HG03565 (cell line): ENCODE measurements around the gene NALCN.

Experiments used
- ATAC-seq: cut with Tn5 transposase; IDR thresholded peaks from one replicate; pipeline ENCODE4 v1.9.1; 2021; ENCODE audit warnings: mild to moderate bottlenecking, moderate library complexity; ENCODE audit not compliant: unreplicated experiment

NALCN gene

DNA sequence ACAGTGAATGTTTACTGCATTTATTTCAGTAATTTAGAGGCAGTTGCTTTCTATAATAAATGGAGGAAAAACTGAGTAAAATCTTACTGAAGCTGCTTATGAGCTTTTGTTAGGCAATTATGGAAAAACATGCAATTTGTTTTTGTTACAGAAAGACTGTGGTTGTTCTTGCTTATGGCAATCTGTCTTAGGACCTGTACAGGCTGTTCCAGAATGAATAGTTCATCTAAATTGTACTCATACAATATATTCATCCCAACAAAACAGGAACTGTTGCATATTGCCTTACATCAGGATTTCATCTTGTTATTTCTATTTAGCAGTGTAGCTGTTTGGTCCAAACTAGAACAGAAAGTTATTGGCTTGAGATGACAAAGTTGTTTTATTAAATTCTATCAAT, 199.2 kb downstream of the NALCN start:
- ATAC-seq, result no peak

DNA sequence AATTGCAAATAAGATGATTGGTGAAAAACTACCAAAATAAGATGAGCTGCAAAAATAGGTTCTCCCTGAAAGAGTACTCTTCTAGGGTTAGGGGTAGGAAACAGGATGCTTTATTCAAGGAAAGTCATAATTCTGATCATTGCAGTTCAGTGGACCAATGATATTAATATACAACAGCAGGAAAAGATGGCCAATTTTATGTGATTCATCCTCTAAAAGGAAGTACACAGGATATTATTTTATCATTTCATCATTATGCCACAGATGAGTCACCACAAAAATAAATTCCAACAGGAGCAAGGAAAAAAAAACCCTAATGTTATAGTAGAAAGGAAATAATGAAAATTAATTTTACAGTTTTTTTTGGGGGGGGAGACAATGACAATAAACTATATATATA, 205.0 kb downstream of the NALCN start:
- no peak for ATAC-seq

DNA sequence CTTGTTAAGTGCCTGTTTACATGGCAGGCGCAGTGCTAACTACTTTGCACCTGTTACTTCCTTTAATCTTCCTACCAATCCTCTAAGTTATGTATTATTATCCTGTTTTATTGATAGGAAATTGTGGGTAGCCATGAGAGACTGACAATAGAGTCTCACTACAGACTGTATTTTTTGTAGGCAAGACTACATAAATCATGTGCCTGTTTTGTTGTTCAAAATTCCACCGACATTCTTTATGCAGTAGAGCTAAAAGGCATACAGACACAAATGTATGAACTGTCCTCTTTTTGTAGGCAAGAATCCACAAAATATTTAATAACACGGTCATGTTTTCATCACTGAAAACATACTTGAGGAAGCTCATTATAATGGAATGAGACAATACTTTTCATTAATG, 205.5 kb downstream of the NALCN start:
- ATAC-seq, result no peak

DNA sequence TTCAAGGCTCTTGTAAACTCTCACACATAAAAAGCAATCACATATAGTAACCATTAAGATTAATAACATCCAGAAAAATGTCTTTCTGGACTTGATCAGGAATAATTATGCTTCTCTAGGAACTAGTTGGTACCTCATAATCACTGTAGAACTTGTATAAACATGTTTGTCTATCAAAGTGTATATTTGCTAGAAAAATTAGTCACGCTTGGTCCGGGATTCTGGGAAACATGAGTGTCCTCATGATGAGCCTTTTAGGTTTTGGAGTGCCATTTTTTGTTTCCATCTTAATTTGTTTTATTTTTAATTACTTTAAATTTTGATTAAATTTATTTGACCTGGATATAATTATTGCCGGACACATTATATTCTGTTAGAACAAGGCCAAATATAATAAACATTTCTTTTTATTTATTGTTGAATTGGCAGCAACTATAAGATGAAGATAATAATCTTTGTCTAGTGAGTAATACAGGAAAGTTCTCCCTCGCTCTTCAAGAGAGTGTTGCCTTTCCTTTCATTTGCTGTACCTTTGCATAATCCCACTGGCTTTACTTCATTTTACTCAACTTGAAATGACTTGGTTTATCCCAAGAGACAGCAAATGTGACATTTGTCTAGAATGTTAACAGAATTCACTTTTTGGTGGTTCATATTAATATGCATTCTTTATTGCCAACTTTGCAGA, 207.0 kb downstream of the NALCN start:
- ATAC-seq, result no peak

DNA sequence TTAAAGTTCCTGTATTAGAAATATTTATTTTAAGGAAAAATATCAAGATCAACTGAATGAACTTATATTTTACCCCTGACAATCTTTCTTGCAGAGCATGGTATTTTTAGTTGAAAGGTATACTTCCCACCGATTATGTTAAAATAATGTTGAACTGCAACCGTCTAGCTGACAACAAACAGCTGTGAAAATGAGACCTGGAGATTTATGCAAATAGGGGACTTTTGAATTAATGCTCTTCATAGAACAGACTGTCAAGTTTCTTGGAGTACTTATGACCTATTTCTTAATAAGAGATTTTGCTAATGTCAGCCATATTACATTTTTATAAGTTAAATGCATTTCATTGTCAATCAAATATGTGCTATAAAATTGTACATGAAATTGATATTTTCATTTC, 210.9 kb downstream of the NALCN start:
- no peak for ATAC-seq

DNA sequence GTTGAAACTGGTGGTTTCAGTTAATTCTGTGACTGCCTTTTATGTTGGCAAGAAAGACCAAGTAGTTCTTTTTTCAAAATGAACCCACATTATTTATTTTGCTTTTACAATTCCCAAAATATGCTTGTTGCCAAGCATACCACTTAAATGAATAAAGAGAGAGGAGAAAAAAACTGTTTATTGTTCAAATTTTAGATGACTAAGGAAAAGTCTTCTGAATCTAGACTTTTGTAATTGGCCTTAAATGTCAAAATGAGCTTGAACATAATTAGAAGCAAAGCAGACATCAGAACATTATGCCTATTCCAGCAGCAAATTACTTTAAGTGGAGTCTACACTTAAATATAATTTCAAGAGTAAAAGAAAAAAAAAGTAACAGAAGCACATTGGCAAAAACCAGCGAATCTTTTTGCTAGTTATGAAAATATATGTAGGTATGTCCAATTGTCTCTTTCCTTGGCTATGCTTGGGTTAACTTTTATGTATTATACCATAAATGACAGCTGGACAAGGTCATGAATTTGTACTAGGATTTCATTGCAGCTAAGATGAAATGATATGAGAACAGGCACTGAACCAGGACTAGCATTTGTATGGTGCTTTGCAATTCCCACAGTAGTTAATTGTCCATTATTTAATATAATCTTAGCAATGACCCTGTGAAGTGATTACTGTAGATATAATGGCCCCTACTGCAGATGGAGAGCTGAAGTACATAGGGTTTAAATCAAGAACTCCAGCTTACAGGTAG, 211.9 kb downstream of the NALCN start:
- no peak for ATAC-seq

DNA sequence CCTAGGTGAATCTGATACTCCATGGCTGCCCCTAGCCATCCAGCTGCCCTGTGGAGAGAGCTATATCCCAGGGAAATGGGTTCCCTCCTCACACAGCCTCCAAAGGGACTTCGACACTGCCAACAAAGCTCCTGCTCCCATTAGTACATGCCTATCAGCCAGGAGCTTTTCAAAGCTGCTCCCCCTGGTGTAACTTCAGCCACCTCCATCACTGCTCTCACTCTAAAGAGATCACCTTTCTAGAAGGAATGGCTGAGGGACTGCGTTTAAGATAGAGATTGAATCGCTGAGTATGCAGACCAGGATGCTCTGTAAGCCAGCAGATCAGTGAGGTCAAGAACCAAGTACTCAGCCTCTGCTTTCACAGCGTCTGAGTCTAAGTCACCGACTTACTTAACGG, 213.7 kb downstream of the NALCN start:
- no peak for ATAC-seq

DNA sequence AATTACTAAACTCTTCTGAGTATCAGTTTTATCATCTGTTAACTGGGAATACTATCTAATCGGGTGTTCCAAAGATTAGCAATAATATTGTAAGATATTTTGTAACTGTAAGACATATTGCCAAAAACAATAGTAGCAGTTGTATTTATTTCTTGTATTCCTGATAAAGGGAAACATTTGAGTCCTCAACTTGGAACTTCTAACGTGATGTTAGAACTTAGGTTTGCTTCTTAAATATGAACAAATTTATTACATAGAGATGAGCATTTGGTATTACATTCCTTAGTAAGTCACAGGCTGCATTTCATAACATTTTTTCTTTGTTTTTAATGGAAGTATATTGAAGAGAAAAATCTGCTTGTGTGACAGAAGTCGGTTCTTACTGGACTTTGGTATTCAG, 225.3 kb downstream of the NALCN start:
- no peak for ATAC-seq

DNA sequence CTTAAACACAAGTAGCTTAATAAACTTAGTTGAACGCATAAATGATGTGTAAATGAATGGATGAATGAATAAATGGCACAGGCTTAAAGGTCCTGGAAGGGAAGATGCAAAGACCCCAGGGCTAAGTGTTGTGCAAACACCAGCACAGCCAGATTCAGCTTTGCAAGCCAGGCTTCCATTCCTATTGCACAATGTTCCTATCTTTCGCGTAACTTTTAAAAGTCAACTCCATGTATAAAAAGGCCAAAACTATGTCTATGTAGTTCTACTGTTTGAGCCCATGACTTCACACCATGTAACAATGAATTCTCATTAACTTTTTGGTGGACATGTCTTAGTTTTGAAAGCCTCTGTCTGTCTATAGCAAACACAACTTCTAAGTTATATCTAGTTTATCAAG, 226.0 kb downstream of the NALCN start:
- ATAC-seq, result no peak

DNA sequence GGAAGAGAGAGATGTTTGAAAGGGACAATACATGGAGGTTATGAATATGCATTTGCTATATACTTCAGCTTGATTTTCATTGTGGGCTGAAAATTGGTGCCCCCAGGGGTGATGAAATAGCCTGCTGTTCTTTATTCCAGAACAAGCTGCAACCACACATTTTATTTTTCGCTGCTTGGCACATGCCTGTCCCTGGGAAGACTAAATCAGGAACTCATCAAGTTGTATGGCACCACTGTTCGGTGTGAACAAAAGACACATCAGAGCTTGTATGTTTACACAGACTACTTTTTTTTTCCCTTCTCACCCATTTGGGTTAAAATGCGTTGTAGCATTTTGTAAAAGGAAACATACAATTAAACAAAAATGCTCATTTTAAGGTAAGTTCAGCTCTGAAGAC, 230.7 kb downstream of the NALCN start:
- ATAC-seq, result no peak

DNA sequence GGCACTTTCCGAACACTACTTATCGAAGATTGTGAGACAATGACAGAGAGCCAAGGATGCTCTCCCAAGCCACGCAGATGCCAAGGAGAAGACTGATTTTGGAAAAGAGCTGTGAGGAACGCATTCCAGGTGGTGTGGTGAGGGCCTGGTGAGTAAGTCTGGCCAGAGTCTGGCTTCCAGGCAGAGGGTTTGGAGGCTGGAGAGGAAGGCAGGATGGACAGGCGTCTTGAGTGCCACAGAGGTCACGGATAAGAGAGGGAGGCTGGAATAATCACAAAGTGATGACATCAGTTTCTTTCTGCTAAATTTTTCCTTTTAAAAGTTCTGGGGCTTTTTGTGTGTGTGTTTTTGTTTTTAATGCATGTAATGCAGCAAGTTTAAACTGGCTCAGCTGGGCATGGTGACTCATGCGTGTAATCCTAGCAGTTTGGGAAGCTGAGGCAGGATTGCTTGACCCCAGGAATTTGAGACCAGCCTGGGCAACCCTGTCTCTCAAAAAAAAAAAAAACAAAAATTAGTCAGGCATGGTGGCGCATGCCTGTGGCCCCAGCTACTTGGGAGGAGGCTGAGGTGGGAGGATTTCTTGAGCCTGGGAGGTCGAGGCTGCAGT, 235.1 kb downstream of the NALCN start:
- no peak for ATAC-seq

DNA sequence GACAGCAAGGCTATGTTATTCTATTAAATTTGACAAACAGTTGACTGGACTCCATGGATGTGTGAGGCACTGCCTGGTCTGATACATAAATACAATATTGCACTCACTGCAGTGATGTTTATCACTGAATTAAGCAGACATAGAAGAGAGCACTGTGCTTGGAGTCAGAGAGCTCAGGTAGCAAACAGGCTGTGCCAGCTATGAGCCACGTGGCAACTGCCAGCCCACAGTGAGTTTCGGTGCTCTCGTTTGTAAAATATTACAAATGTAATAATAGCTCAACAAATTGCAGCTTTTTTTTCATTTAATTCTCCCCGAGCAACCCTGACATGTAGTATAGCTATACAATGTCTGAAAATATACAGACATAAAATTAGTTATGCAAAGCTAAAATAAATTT, 237.3 kb downstream of the NALCN start:
- ATAC-seq, result no peak

DNA sequence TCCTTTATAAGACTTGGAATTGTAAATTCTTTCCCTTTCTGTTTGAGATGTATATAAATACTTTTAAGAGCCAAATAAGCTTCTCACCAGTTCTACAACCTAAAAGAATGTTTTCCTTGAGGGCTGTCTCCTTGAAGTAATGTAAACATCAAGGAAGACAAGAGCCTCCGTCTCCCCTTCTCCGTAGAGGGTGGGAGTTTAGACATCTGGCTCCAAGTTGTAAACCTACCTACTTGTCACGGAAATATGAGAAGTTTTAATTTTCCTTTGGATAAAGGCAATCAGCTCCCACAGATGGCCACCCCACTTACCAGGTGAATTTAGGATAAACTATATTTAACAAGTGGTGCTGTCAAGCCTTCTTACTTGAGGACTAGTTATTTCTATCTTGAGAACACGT, 237.9 kb downstream of the NALCN start:
- no peak for ATAC-seq

DNA sequence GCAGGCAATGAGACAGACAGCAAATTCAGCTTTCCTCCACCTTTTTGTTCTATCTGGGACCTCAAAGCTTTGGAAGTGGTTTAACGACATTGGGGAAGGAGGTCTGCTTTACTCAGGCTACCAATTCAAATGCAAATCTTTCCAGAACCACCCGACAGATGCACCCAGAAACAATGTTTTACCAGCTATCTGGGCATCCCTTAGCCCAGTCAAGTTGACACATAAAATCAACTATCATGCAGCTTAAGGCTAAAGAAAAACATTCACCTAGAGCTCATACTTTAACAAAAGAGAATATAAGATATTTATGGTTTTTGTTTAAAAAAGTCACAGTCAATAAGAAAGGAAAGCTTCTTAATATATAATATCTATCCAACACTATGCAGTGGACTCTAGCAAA, 246.0 kb downstream of the NALCN start:
- ATAC-seq, result no peak

DNA sequence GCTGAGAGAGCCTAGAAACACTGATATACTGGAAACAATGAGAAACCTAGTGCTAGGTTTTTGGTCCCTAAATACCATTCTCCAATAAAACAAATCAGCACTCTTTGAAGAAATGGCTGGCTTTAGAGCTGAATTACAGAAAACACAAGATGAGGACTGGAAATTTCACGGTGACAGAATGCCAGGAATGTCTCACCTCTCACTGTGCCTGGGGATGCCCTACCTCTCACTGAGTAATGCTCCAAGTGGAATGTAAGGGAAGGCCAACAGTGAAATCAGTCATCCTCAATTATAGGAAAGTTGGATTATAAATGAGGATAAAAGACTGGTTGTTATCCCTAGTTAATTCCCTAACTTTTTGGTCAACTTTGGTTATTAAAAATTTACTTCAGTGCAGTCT, 259.0 kb downstream of the NALCN start:
- no peak for ATAC-seq

DNA sequence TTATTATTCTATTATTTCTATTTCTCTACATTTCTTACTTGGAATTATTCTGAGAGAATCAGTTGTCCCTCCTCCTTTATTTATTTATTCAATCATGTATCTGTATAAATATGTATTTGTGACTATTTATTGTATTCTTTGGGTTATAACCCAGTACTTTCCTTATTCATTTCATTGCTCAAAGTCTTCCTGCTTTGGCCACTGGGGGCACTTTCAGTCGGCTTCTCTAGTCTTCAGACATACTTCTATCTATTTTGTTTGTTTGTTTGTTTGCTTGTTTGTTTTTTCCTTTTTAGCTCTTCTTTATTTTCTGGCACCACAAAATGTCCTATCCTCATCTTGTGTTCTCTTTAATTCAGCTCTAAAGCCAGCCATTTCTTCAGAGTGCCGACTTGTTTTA, 260.4 kb downstream of the NALCN start:
- no peak for ATAC-seq

DNA sequence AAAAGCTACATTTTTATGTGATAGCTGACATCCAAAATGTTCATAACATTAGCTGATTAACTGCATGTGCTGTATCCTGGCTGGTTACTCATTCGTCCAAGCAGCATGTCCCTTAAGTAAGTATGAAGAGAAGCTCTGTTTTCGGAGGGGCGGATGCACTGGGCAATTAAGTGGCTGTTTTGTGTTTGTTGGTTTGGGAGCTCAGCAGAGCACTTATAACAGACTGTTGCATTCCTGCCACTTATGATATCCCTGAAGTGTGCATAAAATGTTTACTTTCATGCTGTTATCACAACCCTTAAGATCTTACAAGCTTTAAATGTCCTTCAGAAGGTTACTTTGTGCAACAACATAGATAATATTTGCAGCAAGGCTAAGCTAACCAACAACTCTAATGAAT, 264.1 kb downstream of the NALCN start:
- ATAC-seq, result no peak

DNA sequence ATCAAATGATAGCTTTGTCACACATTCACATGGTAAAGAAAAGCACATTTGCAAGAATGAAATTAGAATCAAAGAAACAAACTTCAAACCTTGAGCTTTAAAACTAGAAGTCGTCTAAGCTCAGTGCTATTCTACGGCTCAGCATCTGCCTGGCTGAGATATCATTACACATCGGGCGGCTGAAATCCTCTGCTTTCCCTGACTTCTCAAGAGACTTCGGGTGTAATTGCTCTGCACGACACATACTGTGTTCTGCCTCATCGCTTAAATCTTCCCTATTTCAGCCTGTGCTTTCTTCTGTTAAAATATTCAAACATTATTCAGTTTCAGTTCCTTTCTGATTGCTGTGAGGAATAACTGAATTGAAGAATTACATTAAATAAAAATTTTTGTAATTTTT, 265.3 kb downstream of the NALCN start:
- ATAC-seq, result no peak

DNA sequence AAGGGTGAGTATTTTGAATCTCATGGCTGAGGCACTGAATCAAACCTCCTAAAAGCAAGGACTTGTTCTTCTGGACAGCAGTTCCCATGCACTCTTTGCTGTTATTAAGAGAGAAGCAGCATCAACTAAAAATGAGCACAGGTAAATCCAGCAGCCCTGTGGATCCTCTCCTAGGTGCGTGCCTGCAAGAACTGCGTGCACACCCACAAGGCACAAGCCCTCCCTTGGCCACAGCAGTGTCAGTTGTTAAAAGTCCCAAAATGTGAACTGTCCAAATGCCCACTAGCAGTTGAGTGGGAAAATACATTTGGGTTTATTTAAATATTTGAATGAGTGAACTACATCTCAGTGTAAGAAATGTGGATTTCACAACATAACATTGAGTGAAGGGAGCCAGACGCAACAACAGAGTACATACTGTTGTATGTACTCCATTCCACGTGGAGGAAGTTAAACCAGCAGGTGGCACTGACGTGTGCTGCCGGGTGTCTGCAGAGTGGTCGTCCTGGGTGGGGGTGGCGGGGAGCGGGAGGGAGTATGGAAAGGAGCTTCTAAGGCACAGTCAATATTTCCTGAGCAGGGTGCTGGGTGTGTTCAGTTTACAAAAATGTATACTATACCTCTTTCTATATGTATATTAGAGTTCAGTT, 266.4 kb downstream of the NALCN start:
- no peak for ATAC-seq

DNA sequence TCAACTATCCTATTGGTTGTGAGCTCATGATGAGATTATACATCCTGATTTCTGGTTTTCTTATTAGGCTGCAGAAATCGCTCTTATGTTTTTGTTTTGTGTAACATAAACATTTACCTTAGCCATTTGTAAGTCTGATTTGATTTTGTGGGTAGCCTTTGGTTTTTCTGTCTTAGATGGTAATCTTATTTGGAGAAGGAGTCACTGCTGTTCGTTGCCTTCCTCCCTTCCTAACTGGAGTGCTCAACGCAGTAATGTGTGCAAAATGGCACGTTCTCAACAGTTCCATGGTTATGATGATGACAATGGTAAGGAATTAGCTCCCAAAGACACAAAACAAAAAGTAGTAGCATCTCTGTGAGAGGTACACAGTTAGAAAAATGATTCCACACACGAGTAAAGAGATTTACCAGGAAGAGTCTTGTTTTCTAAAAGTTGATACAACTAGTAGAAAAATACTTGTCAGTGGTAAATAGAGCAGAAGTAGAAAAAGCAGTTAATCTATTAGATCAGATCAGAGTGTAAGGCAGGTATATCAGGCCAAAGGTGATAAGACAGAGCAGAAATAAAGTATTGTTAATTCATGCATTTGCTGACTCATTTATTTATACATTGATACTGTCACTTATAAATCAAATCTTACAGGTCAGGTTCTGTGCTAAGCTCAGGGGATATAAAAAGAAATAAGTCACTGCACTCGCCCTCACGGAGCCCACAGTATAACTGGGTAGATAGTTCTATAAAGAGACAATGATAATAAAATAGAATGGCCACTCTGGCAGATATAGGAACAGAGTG, 270.0 kb downstream of the NALCN start:
- no peak for ATAC-seq

DNA sequence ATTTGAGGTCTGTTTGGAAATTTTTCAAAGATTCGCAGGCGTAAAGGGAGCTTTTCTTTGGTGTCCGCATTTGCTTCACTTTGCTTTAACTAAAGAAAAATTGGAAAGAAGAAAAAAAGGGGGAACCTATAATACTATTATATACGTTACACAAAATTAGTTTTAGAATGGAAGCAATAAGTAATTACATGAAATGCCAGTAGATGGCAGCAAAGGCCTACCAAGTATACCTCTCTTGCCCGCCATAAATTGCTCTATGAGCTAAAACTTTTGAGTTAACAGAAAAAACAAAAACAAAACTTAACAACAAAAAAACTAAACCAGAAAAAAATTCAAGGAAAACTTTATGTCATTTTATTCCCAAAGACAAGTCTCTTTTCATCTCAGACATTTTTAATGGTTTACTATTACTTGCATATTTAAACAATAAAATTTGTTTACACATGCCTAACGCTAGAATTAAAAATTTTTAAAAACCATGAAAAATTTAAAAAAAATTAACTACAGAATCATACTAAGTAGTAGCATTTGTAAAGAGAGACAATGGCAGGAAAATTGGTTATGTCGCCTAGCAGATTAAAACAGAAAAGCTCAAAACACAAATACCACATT, 271.4 kb downstream of the NALCN start:
- ATAC-seq, result no peak
